HG02571 (cell line): ENCODE data around the gene HOXC9.

Source experiments
- ATAC-seq: cut with Tn5 transposase; IDR thresholded peaks from one replicate; pipeline ENCODE4 v1.9.1; 2021; ENCODE audit warnings: mild to moderate bottlenecking, moderate library complexity; ENCODE audit not compliant: unreplicated experiment

Gene HOXC9

GRCh38 chr12:53975479-53976152 is 24.3 kb upstream of the HOXC9 start:
- ATAC-seq, result no peak

GRCh38 chr12:53976172-53976822 is 23.7 kb upstream of the HOXC9 start:
- no peak for ATAC-seq

- ATAC-seq, result no peak
Observed at GRCh38 chr12:53976823-53977595, 23.0 kb upstream of the HOXC9 start.

- no peak for ATAC-seq
Observed at GRCh38 chr12:53977596-53978445, 22.1 kb upstream of the HOXC9 start.

DNA sequence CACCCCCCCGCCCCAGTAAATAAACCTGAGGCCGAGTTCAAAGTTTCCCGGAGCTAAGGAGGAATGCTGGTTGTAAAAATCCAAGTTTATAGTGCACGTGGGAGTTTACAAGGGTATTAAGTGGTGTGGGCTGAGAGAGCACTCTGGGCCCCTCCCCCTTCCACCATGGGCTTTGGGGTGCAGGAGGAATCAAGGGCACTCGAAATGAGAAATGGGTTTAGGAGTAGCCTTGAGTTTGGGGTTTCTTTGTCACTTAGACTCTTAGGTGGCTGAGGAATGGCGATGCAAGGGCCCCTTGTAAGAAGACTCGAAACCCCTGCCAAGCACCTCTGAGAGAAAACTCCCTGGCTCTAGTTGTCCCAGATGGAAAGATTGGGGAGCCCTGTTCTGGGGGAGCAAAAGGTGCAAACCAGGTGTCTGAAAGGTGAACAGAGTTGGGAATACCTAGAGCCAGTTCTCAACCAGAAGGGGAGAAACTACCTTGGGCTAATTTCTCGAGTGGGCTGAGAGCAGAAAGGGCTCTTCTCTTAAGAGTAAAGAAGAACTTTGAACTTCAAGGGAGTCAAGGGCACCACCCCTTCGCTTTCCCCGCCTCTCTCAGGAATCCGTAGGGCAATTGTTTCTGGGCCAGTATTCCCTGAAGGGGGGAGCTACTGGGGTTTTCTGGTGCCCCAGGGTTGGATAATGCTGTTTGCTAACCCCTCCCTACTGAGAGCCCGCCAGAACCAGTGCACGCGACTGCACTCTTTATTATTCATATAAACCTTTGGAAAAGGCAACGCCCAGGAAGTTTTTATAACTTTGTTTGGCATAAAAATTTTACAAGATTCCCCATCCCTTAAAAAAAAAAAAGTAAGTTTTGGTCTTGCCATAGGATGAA is 21.2 kb upstream of the HOXC9 start:
- no peak for ATAC-seq

DNA sequence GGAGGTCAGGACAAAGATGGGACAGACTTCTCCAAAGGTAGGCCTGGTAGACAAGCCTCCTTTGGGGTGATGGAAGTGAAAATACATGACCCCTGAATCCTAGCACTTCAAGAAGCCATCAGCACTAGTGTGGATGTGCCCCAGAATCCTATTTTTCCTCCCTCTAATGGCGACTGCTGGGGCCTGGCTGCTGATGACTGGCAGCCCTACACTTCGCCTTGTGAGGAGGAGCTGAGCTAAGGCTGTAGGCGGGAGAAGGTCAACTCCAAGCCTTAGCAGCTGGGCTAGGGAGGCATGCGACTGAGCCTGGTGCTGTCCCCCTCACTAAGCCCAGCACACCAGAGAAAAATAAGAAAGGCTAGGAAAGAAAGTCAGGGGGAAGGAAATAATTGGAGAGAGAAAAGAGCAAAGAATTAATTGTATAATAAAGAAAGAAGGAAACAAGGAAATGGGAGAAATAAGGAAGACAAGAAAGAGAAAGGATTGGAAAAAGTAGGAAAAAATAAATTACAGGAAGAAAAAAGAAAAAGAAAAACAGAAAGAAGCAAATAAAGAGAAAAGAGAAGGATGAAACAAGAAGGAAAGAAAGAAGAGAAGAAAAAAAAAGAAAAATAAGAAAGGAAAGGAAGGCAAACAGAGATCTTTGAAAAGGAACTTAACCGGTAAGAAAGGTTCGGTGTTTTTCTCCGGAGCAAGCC is 19.7 kb upstream of the HOXC9 start:
- ATAC-seq, result no peak

- ATAC-seq, result no peak
Observed at GRCh38 chr12:53980802-53981496, 19.0 kb upstream of the HOXC9 start.

DNA sequence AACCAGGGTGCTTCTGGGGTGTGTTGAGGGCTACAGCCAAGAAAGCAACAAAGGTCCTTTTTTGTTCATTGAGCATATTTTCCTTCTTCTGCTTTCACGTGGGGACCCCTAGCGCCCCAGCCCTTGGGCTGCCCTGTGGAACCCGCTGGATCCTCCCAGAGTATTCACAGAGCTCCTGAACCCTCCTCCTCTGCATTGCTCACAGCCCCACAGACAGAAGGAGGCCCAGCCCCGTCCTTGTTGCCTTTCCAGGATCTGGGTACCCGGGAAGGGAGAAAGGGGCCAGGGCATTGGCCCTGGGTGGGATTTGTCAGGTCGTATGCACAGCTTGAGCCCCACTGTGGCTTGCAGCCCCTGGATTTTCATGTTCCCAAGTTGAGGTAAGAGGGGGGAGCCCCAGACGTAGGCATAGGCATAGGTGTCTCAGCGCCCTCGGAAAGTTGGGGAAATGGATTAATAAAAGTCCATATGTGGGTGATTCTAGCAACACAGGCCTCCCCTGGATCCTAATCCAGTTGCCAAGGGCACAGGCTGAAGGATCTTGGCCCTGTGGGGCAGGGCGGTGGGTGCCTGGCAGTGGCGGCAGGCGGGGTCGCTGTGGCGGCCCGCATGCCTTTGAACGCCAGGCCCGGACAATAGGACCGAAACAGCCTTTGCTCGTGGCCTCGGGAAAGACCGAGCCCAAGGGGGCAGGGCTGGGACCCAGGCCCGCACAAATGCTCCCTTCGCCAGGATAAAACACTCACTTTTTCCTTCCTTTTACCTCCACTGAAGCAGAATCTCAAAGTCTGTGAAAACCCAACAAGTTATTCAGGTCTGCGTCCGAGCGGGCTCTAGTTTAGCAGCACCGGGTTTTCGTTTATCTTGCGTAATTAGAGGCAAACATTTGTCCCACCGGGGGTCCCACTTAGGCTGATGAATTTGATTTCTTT is 18.1 kb upstream of the HOXC9 start:
- ATAC-seq, result no peak

GRCh38 chr12:53982648-53983567 is 17.1 kb upstream of the HOXC9 start:
- no peak for ATAC-seq

GRCh38 chr12:53983568-53983949 is 16.4 kb upstream of the HOXC9 start:
- no peak for ATAC-seq

GRCh38 chr12:53983950-53984572 is 15.9 kb upstream of the HOXC9 start:
- ATAC-seq, result no peak

DNA sequence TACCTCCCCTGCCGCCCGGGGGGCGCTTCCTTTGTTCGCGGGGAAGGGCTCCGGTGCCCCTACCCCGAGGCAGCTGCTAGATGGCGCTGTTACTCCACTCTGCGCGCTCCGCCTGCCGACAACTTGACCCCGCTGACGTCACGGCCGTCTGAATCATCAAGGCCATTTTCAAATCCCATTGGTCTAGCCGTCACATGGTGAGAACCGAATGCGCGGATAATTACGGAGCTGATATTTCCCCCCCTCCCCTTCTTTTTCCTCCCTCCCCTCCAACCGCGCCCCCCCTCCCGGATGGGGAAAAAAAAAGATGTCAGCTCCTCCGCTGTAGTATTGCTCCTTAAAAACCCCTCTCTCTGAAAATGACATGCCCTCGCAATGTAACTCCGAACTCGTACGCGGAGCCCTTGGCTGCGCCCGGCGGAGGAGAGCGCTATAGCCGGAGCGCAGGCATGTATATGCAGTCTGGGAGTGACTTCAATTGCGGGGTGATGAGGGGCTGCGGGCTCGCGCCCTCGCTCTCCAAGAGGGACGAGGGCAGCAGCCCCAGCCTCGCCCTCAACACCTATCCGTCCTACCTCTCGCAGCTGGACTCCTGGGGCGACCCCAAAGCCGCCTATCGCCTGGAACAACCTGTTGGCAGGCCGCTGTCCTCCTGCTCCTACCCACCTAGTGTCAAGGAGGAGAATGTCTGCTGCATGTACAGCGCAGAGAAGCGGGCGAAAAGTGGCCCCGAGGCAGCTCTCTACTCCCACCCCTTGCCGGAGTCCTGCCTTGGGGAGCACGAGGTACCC is 14.9 kb upstream of the HOXC9 start, which contains the start of gene HOXC10:
TSS of gene HOXC10 (plus strand) at position 246 of the 791 bp plus-strand sequence. CDS start at position 360, 114 bp downstream.
- no peak for ATAC-seq

DNA sequence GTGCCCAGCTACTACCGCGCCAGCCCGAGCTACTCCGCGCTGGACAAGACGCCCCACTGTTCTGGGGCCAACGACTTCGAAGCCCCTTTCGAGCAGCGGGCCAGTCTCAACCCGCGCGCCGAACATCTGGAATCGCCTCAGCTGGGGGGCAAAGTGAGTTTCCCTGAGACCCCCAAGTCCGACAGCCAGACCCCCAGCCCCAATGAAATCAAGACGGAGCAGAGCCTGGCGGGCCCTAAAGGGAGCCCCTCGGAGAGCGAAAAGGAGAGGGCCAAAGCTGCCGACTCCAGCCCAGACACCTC is 14.3 kb upstream of the HOXC9 start:
- no peak for ATAC-seq

- ATAC-seq, result no peak
Observed at GRCh38 chr12:53985994-53986685, 13.8 kb upstream of the HOXC9 start.
